ENCODE measurements around the gene RNF208. TPM values are rescaled to one million over a fixed set of nuclear protein-coding genes. Genes with fewer than 3 reads are reported as not detected.
A peak's percentile ranks its signal among the peaks of the same experiment; 100 is the strongest.

RNF208 gene
- total RNA-seq, 1 donor from 2014 or later = 0.77 TPM

- Histone ChIP-seq H3K4me1 (peaks cover 11% of the 10 kb centered on the region), H3K79me2 (ENCODE audit: low read depth) (no peaks in the 10 kb centered on the region), H3K36me3 (no peaks in the 10 kb centered on the region), H3F3A (ENCODE audit: low read depth) (peaks cover 10% of the 10 kb centered on the region), H3K9ac (no peak overlapping the region), H3K4me3 (no peak overlapping the region), H3K4me2 (no peak overlapping the region), H2AFZ (replicated peaks) (no peak overlapping the region), H3K9me3 (ENCODE audit: low read depth) (no peaks in the 10 kb centered on the region), H3K27me3 (peaks cover 53% of the 10 kb centered on the region), H4K20me1 (ENCODE audit: low read depth) (peaks cover 36% of the 10 kb centered on the region), H3K27ac (no peak overlapping the region)
- Mint-ChIP-seq H3K9me3 (no peaks in the 10 kb centered on the region), H3K27me3 (ENCODE audit: insufficient read depth, low read depth) (peaks cover 6% of the 10 kb centered on the region), H3K36me3 (no peaks in the 10 kb centered on the region), H3K4me3 (no peak overlapping the region), H3K4me1 (no peaks in the 10 kb centered on the region), H3K27ac (no peak overlapping the region)
- TF ChIP-seq EZH2 (IDR thresholded peaks at IDR 0.05) (no peak), CTCF (IDR thresholded peaks at IDR 0.05) (peak; percentile 43)
- DNase-seq (ENCODE audit: low spot score) = peak; percentile 57
These were observed 45.5 kb downstream of the RNF208 start for GRCh38 chr9:137176302-137177182.

- H3K4me1 ChIP-seq = peaks cover 11% of the 10 kb centered on the region
- H3K9ac ChIP-seq = no peak overlapping the region
- Mint-ChIP-seq H3K27me3 (ENCODE audit: insufficient read depth, low read depth) (peaks cover 16% of the 10 kb centered on the region), H3K9me3 (no peaks in the 10 kb centered on the region), H3K27ac (no peak overlapping the region), H3K4me3 (no peak overlapping the region), H3K36me3 (no peaks in the 10 kb centered on the region), H3K4me1 (no peaks in the 10 kb centered on the region)
- DNase-seq (ENCODE audit: low spot score) = peak; percentile 62
- no peak overlapping the region for H2AFZ ChIP-seq (replicated peaks)
- peaks cover 64% of the 10 kb centered on the region for H3K27me3 ChIP-seq
- peak; percentile 50 for TF ChIP-seq CTCF (IDR thresholded peaks at IDR 0.05)
- TF ChIP-seq EZH2 (IDR thresholded peaks at IDR 0.05) = no peak
- peak overlapping the region; percentile 68 for H3K4me2 ChIP-seq
- H3K9me3 ChIP-seq (ENCODE audit: low read depth) = no peaks in the 10 kb centered on the region
- no peaks in the 10 kb centered on the region for H3K36me3 ChIP-seq
- no peak overlapping the region for H3K27ac ChIP-seq
- H3F3A ChIP-seq (ENCODE audit: low read depth) = peaks cover 10% of the 10 kb centered on the region
- peak overlapping the region; percentile 21 for H3K4me3 ChIP-seq
- H4K20me1 ChIP-seq (ENCODE audit: low read depth) = peaks cover 38% of the 10 kb centered on the region
- no peaks in the 10 kb centered on the region for H3K79me2 ChIP-seq (ENCODE audit: low read depth)
These were observed 46.6 kb downstream of the RNF208 start for GRCh38 chr9:137175345-137175961.

- Mint-ChIP-seq H3K36me3 (no peaks in the 10 kb centered on the region), H3K27ac (no peak overlapping the region), H3K27me3 (ENCODE audit: insufficient read depth, low read depth) (peaks cover 20% of the 10 kb centered on the region), H3K4me3 (no peak overlapping the region), H3K9me3 (no peaks in the 10 kb centered on the region), H3K4me1 (no peaks in the 10 kb centered on the region)
- Histone ChIP-seq H3K36me3 (no peaks in the 10 kb centered on the region), H3K27ac (no peak overlapping the region), H3F3A (ENCODE audit: low read depth) (peaks cover 10% of the 10 kb centered on the region), H2AFZ (replicated peaks) (no peak overlapping the region), H3K9me3 (ENCODE audit: low read depth) (no peaks in the 10 kb centered on the region), H3K4me2 (peak overlapping the region; percentile 68), H3K4me3 (peak overlapping the region; percentile 21), H3K4me1 (peaks cover 13% of the 10 kb centered on the region), H3K9ac (no peak overlapping the region), H4K20me1 (ENCODE audit: low read depth) (peaks cover 44% of the 10 kb centered on the region), H3K27me3 (peaks cover 70% of the 10 kb centered on the region), H3K79me2 (ENCODE audit: low read depth) (no peaks in the 10 kb centered on the region)
- TF ChIP-seq CTCF (IDR thresholded peaks at IDR 0.05) = no peak
- no peak for TF ChIP-seq EZH2phosphoT487 (IDR thresholded peaks at IDR 0.05)
- no peak for TF ChIP-seq EZH2 (IDR thresholded peaks at IDR 0.05)
- DNase-seq (ENCODE audit: low spot score) = peak; percentile 55
These were observed 47.2 kb downstream of the RNF208 start for GRCh38 chr9:137174722-137175293.
